ENCODE measurements around the gene PDRG1.

DNA sequence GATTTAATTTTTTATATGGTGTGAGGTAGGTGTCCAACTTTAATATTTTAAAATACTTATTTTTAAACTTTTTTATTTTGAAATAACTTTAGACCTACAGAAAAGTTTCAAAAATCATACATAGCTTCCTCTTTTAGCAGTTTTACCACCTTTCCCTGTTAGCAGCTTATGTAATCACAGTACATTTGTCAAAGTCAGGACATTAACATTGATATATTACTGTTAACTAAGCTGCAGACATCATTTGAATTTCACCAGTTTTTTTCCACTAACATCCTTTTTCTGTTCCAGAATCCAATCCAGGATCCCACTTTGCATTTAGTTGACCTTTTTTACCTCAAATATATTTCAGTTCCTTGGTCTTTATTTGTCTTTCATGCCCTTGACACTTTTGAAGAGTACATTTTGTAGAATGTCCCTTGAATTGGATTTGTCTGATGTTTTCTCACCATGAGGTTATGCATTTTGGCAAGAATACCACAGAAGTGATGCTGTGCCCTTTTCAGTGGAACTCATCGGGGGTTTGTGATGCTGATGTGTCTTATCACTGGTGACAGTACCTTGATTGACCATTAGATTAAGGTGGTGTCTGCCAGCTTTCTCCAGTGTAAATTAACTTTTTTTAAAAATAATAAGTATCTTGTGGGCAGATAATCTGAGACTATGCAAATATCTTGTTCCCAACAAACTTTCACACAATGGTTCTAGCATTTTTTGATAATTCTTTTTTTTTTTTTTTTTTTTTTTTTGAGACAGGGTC, 48.0 kb downstream of the PDRG1 start:
- TF ChIP-seq, protein P1, sequence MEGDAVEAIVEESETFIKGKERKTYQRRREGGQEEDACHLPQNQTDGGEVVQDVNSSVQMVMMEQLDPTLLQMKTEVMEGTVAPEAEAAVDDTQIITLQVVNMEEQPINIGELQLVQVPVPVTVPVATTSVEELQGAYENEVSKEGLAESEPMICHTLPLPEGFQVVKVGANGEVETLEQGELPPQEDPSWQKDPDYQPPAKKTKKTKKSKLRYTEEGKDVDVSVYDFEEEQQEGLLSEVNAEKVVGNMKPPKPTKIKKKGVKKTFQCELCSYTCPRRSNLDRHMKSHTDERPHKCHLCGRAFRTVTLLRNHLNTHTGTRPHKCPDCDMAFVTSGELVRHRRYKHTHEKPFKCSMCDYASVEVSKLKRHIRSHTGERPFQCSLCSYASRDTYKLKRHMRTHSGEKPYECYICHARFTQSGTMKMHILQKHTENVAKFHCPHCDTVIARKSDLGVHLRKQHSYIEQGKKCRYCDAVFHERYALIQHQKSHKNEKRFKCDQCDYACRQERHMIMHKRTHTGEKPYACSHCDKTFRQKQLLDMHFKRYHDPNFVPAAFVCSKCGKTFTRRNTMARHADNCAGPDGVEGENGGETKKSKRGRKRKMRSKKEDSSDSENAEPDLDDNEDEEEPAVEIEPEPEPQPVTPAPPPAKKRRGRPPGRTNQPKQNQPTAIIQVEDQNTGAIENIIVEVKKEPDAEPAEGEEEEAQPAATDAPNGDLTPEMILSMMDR (IDR thresholded peaks at IDR 0.05), result no peak
- no peak for TF ChIP-seq POLR2A (IDR thresholded peaks at IDR 0.05)

Data from prostate gland (tissue), 2 donors.